ENCODE data around the gene KRT9.

The KRT9 gene

GRCh38 chr17:41545829-41546410 lies 25.9 kb downstream of the KRT9 start:
- TF ChIP-seq, protein P1, sequence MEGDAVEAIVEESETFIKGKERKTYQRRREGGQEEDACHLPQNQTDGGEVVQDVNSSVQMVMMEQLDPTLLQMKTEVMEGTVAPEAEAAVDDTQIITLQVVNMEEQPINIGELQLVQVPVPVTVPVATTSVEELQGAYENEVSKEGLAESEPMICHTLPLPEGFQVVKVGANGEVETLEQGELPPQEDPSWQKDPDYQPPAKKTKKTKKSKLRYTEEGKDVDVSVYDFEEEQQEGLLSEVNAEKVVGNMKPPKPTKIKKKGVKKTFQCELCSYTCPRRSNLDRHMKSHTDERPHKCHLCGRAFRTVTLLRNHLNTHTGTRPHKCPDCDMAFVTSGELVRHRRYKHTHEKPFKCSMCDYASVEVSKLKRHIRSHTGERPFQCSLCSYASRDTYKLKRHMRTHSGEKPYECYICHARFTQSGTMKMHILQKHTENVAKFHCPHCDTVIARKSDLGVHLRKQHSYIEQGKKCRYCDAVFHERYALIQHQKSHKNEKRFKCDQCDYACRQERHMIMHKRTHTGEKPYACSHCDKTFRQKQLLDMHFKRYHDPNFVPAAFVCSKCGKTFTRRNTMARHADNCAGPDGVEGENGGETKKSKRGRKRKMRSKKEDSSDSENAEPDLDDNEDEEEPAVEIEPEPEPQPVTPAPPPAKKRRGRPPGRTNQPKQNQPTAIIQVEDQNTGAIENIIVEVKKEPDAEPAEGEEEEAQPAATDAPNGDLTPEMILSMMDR (IDR thresholded peaks at IDR 0.05) = no peak

- TF ChIP-seq, protein P1 (IDR thresholded peaks at IDR 0.05) = no peak
These were observed 26.9 kb downstream of the KRT9 start for GRCh38 chr17:41544935-41545334.

DNA sequence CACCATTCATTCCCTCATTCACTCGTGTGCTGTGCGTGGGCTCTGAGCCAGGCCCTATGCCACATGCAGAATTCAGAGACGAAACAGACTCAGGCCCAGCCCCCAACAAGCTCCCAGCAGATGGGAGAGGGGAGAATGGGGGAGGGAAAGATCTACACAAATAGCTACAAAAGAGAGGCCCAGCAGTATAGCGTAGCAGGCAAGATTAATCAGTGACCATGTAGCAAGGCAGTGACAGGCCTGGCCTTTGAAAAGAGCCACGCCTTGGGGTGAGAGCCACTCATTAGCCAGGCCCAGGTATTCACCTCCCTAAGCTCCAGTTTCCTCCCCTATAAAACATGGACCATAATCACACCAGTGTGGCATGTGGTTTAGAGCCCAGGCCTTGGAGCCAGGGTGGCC lies 27.4 kb downstream of the KRT9 start:
- TF ChIP-seq, protein P1 (IDR thresholded peaks at IDR 0.05) = no peak

DNA sequence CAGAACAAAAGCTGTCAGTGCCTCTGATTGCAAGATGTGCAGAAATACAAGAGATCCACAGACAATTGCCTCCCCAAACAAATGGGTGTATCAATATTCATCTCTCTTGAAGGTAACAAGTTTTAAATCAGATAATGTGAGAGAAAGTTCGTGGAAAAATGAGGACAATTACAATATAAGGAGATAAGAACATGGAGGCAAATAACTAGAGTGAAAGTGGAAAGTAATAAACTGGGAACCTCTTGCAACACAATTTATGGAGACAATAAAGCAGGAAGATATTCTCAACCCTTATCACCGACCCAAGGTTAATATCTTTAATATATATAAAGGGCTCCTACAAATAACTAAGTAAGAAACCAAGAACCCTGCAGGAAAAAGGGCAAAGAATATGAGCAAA lies 29.5 kb downstream of the KRT9 start:
- TF ChIP-seq, protein P1 (IDR thresholded peaks at IDR 0.05) = no peak

GRCh38 chr17:41540921-41541625 lies 30.8 kb downstream of the KRT9 start:
- TF ChIP-seq, protein P1 (IDR thresholded peaks at IDR 0.05) = no peak

- TF ChIP-seq, protein P1 (IDR thresholded peaks at IDR 0.05) = no peak
These were observed 31.7 kb downstream of the KRT9 start for GRCh38 chr17:41539979-41540701.

GRCh38 chr17:41539071-41539492 lies 32.8 kb downstream of the KRT9 start:
- TF ChIP-seq, protein P1 (IDR thresholded peaks at IDR 0.05) = no peak
